Fibroblast of skin of right biceps (primary cell): ENCODE results near the gene C22orf39.

ENCODE experiments used
- DNase-seq: peaks from one replicate; pipeline ENCODE4 v3.0.0-alpha.2; 2013

Gene C22orf39

DNA sequence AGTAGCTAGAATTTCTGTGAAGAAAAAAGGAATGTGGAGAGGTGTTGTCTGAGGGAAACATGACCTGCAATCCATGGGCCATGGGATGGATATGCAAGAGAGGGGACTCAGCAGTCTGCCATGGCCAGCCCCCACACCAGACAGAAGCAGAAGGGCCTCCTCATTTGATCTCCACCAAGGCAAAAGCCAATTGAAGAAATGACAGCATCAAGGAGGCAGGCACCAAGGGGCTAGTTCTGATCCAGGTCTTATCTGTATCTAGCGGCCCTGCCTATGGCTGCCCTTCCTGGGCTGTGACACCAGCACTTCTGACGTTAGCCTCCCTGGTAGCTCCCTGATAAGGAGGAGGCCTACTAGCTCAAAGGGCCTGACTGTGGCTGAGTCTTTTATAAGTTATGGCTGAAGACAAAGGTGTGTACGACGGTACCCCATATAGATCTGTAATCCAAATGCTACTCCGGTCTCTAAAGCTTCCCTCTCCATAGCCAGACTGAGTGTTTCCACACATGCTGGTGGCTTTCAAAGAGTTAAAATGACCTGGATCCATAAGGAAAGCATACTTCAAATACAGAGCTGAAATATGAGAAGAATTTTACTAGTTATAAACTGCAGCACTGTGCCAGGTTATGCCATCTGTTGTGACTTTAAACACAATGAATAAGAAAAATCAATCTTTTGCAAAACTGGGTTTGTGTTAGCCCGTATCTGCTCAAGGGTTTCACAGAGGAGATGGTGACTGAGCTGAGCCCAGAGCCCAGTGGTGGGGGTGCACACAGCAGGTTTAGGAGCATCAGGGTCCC, 50.4 kb downstream of the C22orf39 start:
- DNase-seq = no peak

- DNase-seq = no peak
These were observed 51.0 kb downstream of the C22orf39 start for GRCh38 chr22:19396561-19396933.

DNA sequence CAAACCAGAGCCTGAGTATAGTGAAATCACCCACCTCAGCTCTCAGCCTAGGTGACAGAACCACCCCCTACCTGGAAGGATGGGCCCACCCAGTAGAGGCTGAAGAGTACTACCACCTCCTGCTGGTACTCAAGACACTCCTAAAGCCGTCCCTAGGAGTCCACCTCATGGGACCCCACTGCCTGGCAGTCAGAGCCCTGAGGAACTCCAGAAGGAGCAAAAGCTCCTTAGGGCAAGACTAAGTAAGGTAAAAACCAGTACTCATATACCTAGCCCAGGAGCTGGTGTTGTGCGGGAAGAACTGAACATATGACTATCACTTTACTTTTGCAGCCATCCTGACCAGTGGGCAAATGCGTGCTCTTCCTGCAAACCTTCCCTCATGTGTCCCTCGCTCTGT, 52.2 kb downstream of the C22orf39 start:
- DNase-seq = no peak

DNA sequence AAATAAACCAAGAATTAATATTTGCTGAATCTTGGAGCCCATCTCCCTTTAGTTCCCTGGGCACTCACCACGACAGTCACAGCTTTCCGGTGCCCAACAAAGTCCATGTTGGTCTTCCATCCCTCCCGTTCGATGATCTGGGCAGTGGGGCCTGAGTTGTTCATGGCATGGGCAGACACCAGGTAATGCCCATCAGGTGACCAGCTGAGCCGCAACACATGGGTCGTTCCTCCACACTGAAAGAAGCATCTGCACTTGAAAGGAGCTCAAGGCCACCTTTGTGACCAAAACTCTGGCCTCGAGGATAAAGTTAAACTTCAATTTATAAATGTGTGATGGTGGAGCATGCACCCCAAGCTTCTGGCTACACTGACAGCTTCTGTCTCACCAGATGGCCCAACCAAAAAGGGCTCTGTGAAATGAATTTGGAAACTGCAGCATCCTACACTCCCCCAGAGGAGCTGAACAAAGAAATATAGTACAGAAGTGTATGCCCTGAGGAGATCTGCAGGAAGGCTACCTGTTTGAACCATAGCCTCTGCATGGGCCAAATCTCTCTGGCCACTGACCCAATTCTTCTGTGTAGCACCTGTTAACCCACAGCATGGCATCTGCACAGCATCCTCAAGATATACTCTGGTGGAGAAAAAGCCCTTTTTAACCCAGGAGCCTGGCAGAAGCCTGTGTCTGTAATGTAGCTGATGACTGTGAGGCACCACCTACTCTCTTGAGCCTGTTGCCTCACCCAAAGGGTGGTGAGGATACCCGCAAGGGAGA, 53.0 kb downstream of the C22orf39 start:
- no peak for DNase-seq

GRCh38 chr22:19393704-19394103, 53.8 kb downstream of the C22orf39 start:
- no peak for DNase-seq
